Measurements from ENCODE around the gene ADAMTS1.

ADAMTS1 gene

DNA sequence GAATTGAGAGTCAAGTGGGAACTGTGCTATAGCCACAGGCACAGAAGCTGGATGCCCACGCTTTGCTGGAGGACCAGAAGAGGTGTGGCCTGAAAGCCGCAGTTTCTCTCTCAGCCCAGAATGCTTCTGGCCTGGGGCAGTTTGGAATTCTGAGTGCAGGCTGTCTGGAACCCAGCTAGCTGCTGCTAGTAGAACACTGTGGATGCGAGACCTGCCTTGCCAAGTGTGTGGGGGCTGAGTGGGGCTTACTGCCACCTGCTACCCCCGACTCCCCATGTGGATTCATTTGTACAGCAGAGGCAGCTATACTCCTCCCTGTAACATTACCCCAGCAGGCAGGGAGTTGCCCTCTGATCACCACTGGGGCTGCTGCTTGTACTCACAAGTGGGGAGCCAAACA lies 12.2 kb downstream of the ADAMTS1 start:
- Histone ChIP-seq H3K27ac (peak overlapping the region in 1 of 2 donors; percentile 58), H3K4me3 (no peak overlapping the region)
- TF ChIP-seq, protein P1, sequence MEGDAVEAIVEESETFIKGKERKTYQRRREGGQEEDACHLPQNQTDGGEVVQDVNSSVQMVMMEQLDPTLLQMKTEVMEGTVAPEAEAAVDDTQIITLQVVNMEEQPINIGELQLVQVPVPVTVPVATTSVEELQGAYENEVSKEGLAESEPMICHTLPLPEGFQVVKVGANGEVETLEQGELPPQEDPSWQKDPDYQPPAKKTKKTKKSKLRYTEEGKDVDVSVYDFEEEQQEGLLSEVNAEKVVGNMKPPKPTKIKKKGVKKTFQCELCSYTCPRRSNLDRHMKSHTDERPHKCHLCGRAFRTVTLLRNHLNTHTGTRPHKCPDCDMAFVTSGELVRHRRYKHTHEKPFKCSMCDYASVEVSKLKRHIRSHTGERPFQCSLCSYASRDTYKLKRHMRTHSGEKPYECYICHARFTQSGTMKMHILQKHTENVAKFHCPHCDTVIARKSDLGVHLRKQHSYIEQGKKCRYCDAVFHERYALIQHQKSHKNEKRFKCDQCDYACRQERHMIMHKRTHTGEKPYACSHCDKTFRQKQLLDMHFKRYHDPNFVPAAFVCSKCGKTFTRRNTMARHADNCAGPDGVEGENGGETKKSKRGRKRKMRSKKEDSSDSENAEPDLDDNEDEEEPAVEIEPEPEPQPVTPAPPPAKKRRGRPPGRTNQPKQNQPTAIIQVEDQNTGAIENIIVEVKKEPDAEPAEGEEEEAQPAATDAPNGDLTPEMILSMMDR (IDR thresholded peaks at IDR 0.05): no peak
- no peak for DNase-seq (ENCODE audit: low spot score)

DNA sequence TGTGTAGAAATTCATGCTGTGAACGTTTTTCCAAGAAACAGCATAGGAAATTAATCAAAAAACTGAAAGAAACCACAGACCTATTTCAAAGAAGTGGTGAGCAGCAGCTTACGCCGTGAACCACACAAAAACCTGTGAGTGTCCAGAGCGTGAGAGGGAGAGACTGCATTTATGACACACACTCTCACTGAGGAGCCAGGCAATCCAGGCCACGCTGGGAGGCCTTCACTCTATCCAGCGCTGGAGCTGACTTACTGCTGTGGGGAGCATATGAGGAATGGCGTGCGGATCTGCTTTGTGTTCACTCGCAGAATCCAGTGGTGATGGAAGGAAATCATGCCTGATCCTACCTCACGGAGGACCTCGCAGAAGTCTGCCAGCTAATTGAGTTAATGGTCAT lies 12.7 kb downstream of the ADAMTS1 start:
- DNase-seq (ENCODE audit: low spot score): no peak
- no peak overlapping the region for H3K4me3 ChIP-seq
- TF ChIP-seq, protein P1 (IDR thresholded peaks at IDR 0.05): no peak
- H3K27ac ChIP-seq: no peak overlapping the region

DNA sequence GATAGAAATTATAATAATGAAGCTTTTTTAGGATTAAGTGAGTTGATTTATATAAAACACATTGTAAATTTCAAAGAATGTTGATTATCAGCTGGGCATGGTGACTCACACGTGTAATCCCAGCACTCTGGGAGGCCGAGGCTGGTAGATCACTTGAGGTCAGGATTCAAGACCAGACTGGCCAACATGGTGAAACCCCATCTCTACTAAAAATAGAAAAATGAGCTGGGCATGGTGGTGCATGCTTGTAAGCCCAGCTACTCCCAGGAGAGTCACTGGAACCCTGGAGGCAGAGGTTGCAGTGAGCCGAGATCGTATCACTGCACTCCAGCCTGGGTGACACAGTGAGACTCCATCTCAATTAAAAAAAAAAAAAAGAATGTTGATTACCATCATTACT lies 18.4 kb downstream of the ADAMTS1 start:
- Histone ChIP-seq H3K4me3 (no peak overlapping the region), H3K27ac (no peak overlapping the region)
- TF ChIP-seq, protein P1 (IDR thresholded peaks at IDR 0.05): no peak
- DNase-seq (ENCODE audit: low spot score): no peak

DNA sequence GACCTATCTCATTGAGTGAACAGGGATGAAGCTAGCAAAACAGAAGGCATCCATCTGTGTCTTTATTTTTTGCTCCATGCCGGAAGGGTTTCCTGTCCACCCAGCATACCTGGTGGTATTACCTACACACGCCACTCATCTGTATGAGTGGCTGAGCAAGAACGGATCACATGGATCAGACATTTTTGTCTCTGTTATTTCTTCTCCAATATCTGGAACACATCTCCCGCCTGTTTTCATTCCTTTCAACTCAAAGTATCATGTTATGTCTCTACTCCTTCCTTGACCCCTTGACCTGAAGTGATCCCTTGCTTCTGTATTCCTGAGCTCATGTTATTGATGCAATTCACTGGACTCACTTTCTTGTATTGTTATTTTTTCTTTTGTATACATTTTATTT lies 24.7 kb downstream of the ADAMTS1 start:
- DNase-seq (ENCODE audit: low spot score): no peak
- no peak overlapping the region for H3K4me3 ChIP-seq
- no peak overlapping the region for H3K27ac ChIP-seq
- TF ChIP-seq, protein P1 (IDR thresholded peaks at IDR 0.05): no peak

DNA sequence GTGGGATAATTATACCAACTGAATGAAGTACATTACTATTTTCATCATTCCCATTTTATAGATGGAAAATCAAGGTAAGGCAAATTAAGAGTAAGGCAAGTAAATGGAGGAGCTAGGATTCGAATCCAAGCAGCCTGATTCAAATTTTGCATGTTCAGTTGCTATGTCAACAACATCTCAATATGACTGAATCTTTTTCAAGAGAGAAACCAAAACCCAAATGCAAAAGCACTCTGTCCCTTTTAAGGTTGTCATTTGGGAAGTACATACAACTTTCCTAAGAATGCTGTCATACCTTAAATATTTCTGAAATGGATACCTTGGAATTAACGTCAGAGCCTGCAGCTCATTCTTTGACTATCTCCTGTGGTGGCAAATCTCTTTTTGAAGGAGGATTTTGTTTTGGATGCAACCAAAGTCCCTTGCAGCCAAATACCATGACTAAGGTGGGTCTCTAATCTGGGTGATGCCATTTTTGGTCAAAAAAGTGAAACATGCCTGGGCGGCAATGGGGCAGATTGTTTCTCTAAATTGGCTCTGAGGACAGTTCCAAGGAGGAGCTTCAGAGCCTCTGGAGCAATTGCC lies 25.4 kb downstream of the ADAMTS1 start:
- DNase-seq (ENCODE audit: low spot score): no peak
- Histone ChIP-seq H3K4me3 (no peak overlapping the region), H3K27ac (no peak overlapping the region)
- TF ChIP-seq, protein P1 (IDR thresholded peaks at IDR 0.05): no peak

DNA sequence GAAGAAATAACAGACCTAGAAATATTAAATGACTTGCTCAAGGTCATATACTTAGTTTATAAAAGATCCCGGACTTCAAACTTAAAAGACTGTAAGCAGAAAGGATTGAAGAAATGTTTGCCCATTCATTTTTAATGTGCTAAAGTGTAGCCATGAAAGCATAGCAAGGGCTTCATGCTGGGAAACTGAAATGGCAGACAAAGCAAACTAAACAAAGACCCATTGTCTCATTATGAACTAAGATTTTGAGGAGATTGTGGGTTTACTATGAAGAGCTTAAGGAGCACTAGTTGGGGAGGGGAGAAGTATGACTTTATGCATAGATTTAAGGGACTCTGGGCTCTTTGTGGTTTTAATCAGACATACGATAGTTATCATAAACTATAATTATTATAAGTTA lies 26.3 kb downstream of the ADAMTS1 start:
- TF ChIP-seq, protein P1 (IDR thresholded peaks at IDR 0.05): no peak
- no peak overlapping the region for H3K4me3 ChIP-seq
- no peak overlapping the region for H3K27ac ChIP-seq
- no peak for DNase-seq (ENCODE audit: low spot score)

DNA sequence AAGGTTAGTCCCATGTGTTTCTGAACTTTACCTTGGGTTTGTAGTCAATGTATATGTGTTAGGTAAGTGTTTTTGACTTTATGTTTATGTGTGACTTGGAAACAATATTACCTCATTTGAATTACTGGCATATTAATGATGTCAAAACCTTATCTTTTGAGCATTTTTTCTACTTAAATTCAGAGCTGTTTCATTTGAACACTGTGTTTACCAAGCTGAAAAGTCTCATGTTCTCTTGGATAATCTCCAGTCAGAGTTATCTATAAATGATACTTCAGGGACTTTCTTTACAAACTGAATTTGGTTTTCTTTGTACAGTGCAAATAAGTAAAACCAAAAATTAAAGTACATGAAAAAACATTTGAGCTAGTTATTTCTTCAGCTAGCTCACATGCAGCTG lies 30.0 kb downstream of the ADAMTS1 start:
- TF ChIP-seq, protein P1 (IDR thresholded peaks at IDR 0.05): no peak

More for the DNA sequence above, 30.0 kb downstream of the ADAMTS1 start:
- peak overlapping the region in 1 of 2 donors; percentile 33 for H3K27ac ChIP-seq
- H3K4me3 ChIP-seq: no peak overlapping the region
- no peak for DNase-seq (ENCODE audit: low spot score)
